Endothelial cell (in vitro differentiated cells): ENCODE data around the gene RAB8B. TPM values are rescaled to one million over a fixed set of nuclear protein-coding genes. Genes with fewer than 3 reads are reported as not detected.
A peak's percentile ranks its signal among the peaks of the same experiment; 100 is the strongest.

Experiments used
- DNase-seq: peaks from one replicate; pipeline ENCODE4 v3.0.0; 2021; ENCODE audit warnings: low spot score
- H3K27ac Mint-ChIP-seq: one replicate; pipeline ENCODE4 v1.8.0; 2021; ENCODE audit warnings: mixed read lengths, inconsistent platforms; ENCODE audit not compliant: unreplicated experiment
- H3K27me3 Mint-ChIP-seq: one replicate; pipeline ENCODE4 v1.8.0; 2021; ENCODE audit warnings: mild to moderate bottlenecking, moderate library complexity, mixed read lengths, inconsistent platforms; ENCODE audit not compliant: unreplicated experiment
- H3K36me3 Mint-ChIP-seq: one replicate; pipeline ENCODE4 v1.8.0; 2021; ENCODE audit warnings: mild to moderate bottlenecking, low read depth, mixed read lengths, inconsistent platforms; ENCODE audit not compliant: unreplicated experiment
- H3K4me1 Mint-ChIP-seq: one replicate; pipeline ENCODE4 v1.8.0; 2021; ENCODE audit warnings: mild to moderate bottlenecking, mixed read lengths, inconsistent platforms; ENCODE audit not compliant: unreplicated experiment
- H3K4me3 Mint-ChIP-seq: one replicate; pipeline ENCODE4 v1.8.0; 2021; ENCODE audit warnings: mild to moderate bottlenecking, mixed read lengths, inconsistent platforms; ENCODE audit not compliant: unreplicated experiment
- H3K9me3 Mint-ChIP-seq: one replicate; pipeline ENCODE4 v1.8.0; 2021; ENCODE audit warnings: mixed read lengths, inconsistent platforms; ENCODE audit not compliant: unreplicated experiment
- total RNA-seq: library from RNA; stranded (reverse); fragmentation: NEBNext Ultra II Directional; extraction: Animal tissue kit (Norgen Biotek cat#: 25700); gene quantifications from one replicate; pipeline ENCODE4 v1.2.1, GENCODE V29; 2021; ENCODE audit not compliant: unreplicated experiment
- TF ChIP-seq, protein P1 (sequence below): fragments of 200-600 bp; sonication (generic); IDR thresholded peaks from one replicate; pipeline ENCODE4 v1.5.0; 2021; ENCODE audit warnings: antibody characterized with exemption; ENCODE audit not compliant: unreplicated experiment

The RAB8B gene
- total RNA-seq, 1 donor from 2014 or later, result 92.9 TPM

- Mint-ChIP-seq H3K36me3 (peaks cover 21% of the 10 kb centered on the region), H3K4me3 (no peak overlapping the region), H3K9me3 (no peaks in the 10 kb centered on the region), H3K27ac (peak overlapping the region; percentile 52), H3K27me3 (no peaks in the 10 kb centered on the region), H3K4me1 (peaks cover 4% of the 10 kb centered on the region)
- TF ChIP-seq, protein P1, sequence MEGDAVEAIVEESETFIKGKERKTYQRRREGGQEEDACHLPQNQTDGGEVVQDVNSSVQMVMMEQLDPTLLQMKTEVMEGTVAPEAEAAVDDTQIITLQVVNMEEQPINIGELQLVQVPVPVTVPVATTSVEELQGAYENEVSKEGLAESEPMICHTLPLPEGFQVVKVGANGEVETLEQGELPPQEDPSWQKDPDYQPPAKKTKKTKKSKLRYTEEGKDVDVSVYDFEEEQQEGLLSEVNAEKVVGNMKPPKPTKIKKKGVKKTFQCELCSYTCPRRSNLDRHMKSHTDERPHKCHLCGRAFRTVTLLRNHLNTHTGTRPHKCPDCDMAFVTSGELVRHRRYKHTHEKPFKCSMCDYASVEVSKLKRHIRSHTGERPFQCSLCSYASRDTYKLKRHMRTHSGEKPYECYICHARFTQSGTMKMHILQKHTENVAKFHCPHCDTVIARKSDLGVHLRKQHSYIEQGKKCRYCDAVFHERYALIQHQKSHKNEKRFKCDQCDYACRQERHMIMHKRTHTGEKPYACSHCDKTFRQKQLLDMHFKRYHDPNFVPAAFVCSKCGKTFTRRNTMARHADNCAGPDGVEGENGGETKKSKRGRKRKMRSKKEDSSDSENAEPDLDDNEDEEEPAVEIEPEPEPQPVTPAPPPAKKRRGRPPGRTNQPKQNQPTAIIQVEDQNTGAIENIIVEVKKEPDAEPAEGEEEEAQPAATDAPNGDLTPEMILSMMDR, result no peak
- DNase-seq, result no peak
Observed at GRCh38 chr15:63251701-63252100, 62.3 kb downstream of the RAB8B start.

- no peaks in the 10 kb centered on the region for H3K9me3 Mint-ChIP-seq
- peaks cover 15% of the 10 kb centered on the region for H3K36me3 Mint-ChIP-seq
- no peak overlapping the region for H3K27ac Mint-ChIP-seq
- TF ChIP-seq, protein P1, result no peak
- no peaks in the 10 kb centered on the region for H3K27me3 Mint-ChIP-seq
- no peak overlapping the region for H3K4me3 Mint-ChIP-seq
- DNase-seq, result no peak
- peaks cover 2% of the 10 kb centered on the region for H3K4me1 Mint-ChIP-seq
Observed at GRCh38 chr15:63252292-63252691, 62.9 kb downstream of the RAB8B start.

DNA sequence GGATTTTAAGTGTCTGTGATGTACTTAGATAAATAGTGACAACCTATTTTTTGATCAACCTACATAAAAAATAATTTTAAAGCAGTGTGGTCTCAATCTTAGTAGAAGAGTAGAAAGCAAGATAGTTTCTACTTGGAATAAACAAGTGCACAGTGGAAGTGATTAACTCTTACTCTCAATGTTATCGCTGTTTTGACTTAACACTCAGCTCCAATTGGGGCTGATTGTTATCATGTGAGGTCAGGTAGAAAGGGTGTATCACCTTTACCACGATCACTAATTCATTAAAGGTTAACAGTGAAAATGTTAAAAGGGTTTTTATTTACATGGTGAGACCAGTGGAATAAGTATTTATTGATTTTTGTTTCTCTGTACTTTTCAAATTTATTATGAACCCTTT lies 65.6 kb downstream of the RAB8B start:
- Mint-ChIP-seq H3K27me3 (no peaks in the 10 kb centered on the region), H3K4me3 (no peak overlapping the region), H3K4me1 (peaks cover 3% of the 10 kb centered on the region), H3K36me3 (peaks cover 19% of the 10 kb centered on the region), H3K27ac (no peak overlapping the region), H3K9me3 (no peaks in the 10 kb centered on the region)
- TF ChIP-seq, protein P1, result no peak
- no peak for DNase-seq

DNA sequence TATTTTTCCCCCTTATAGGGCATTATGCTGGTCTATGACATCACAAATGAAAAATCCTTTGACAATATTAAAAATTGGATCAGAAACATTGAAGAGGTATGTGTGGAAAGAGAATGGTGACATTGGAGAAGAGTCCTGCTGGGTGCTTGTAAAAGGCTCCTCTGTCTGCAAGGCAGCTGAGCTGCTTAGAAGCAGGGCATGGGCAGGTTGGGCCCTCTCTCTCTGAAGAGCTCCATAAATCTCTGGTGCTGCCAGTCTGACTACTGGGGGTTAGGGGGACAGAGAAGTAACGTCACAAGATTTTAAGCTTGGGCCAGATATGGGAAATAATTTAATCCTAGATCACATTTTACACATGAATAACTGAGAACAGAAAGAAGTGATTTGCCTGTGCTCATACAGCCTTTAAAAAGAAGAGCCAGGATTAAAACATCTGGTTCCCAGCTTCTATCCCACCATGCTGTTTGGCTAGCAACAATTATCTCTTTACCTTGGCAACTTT lies 66.1 kb downstream of the RAB8B start:
- TF ChIP-seq, protein P1, result no peak
- Mint-ChIP-seq H3K4me3 (no peak overlapping the region), H3K27me3 (no peaks in the 10 kb centered on the region), H3K36me3 (peaks cover 22% of the 10 kb centered on the region), H3K9me3 (no peaks in the 10 kb centered on the region), H3K4me1 (peaks cover 7% of the 10 kb centered on the region), H3K27ac (no peak overlapping the region)
- no peak for DNase-seq

DNA sequence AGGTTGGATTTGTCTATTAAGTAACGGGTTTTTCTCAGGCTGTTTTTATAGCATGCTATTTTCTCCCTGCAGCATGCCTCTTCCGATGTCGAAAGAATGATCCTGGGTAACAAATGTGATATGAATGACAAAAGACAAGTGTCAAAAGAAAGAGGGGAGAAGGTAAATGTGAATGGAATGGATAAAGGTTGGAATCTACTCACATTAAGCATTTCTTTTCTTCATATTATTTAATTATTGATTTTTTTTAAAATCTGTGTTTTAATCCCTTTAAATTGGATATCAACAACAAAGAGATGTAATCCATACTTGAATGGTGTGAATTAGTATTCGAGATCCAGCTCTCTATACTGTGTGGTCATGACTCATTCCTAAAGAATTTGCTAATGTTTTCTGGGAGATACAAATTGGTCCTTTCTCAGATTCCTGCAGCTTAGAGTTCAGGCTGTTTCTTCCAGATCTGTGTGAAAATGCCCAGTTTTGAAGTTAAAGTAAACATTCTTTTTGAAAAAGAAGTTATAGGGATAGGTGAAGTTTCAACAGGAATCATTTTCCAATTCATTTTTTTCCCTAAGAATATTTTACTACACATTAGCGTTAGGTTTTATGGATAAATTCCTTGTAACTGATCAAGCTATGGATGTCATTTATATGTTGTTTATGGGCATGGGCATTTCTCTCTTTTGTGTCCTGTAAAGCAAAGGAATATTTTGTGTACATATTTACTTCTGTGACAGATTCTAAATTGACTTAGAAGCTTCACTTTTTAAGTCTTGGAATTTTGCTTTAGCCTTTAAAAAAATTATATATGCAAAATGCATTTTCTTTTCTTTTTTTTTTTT lies 67.2 kb downstream of the RAB8B start:
- peak overlapping the region; percentile 45 for H3K27ac Mint-ChIP-seq
- H3K4me1 Mint-ChIP-seq, result peaks cover 13% of the 10 kb centered on the region
- no peaks in the 10 kb centered on the region for H3K9me3 Mint-ChIP-seq
- TF ChIP-seq, protein P1, result no peak
- no peak overlapping the region for H3K4me3 Mint-ChIP-seq
- peaks cover 19% of the 10 kb centered on the region for H3K36me3 Mint-ChIP-seq
- H3K27me3 Mint-ChIP-seq, result no peaks in the 10 kb centered on the region
- DNase-seq, result no peak
